HFF-Myc (cell line): ENCODE results near the gene SPESP1.

Source experiments
- DNase-seq: peaks from one replicate; pipeline ENCODE4 v3.0.0-alpha.2; 2011; ENCODE audit warnings: low read depth; ENCODE audit errors: extremely low read depth
- H3K4me3 ChIP-seq: replicated peaks from 2 replicates; pipeline ENCODE4 v1.5.1; 2011; ENCODE audit warnings: low read depth, mild to moderate bottlenecking, control low read depth, low read length
- CTCF ChIP-seq: IDR thresholded peaks from 2 replicates; pipeline ENCODE4 v1.5.1; 2012; ENCODE audit warnings: mild to moderate bottlenecking, low read depth, low read length, control low read depth; ENCODE audit errors: missing control alignments

Gene SPESP1

GRCh38 chr15:68921926-68922325 is 8.4 kb upstream of the SPESP1 start:
- H3K4me3 ChIP-seq = no peak overlapping the region
- no peak for TF ChIP-seq CTCF
- DNase-seq = no peak

DNA sequence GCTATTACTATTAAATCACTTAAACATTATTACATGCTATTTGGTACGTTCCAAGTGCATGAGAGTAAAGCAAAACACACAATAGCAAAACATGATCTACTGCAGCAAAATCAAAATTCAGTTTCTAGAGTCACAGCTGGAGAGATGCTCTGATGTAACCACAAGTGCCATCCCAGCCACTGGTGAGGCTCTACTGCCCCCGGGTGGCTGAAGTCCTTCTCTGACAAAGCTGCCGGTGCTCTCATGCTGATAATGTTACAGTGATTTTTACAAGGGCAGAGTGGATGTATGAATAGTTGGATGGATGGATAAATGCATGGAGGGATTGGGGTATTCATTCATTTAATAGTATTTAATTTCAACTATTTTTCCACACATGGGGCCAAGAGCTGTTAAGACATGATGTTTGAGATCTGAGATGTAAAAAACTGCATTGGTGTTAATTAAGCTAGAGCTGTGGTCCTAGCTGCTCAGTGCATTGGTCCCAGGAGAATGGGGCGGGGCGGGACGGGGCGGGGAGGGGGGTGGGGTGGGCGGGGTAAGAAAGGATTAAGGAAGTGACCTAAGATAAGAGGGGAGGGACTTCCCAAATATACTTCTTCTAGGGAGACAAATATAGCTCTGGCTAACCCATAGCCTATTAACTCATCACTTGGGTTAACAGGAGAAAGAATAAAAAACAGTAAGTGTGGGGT is 5.3 kb upstream of the SPESP1 start:
- no peak overlapping the region for H3K4me3 ChIP-seq
- peak; percentile 37 for DNase-seq
- peak; percentile 83 for TF ChIP-seq CTCF

GRCh38 chr15:68933001-68933400 is 2.7 kb downstream of the SPESP1 start:
- no peak for DNase-seq
- no peak overlapping the region for H3K4me3 ChIP-seq
- TF ChIP-seq CTCF = no peak

DNA sequence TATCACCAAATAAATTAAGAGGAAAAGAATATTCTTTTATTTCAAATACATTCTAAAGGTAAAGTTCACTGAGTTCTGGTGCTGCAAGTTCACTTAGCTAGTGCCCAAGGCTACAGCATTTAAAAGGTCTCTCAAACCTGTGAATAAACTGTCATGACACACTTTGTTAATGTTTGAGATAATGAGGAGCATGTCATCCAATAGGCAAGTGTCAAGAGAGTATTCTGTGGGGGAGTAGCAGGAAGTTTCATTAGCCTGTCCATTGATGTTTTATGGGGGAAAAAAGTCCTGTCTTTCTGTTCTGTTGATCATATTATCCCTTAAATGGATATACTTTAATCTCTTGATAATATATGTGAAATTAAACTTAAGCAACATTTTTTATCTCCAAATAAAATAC is 4.0 kb downstream of the SPESP1 start:
- DNase-seq = no peak
- H3K4me3 ChIP-seq = no peak overlapping the region
- TF ChIP-seq CTCF = no peak

GRCh38 chr15:68935400-68935937 is 5.1 kb downstream of the SPESP1 start:
- no peak for TF ChIP-seq CTCF
- no peak overlapping the region for H3K4me3 ChIP-seq
- DNase-seq = no peak

- no peak for TF ChIP-seq CTCF
- H3K4me3 ChIP-seq = no peak overlapping the region
These were observed 9.2 kb downstream of the SPESP1 start for GRCh38 chr15:68939501-68939900.

DNA sequence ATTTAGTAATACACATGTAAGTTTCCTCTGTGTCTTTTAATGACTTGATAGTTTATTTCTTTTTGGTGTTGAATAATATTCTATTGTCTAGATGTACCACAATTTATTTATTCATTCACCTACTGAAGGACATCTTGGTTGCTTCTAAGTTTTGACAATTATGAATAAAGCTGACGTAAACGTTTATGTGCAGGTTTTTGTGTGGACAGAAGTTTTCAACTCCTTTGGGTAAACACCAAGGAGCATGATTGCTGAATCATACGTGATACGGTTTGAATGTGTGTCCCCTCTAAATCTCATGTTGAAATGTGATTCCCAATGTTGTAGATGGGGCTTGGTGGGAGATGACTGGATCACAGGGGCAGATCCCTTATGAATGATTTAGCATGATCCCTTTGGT is 21.5 kb downstream of the SPESP1 start:
- DNase-seq = no peak
- H3K4me3 ChIP-seq = no peak overlapping the region
- TF ChIP-seq CTCF = no peak

More at GRCh38 chr15:68939501-68939900, 9.2 kb downstream of the SPESP1 start:
- no peak for DNase-seq
